GM21786 (cell line): Measurements from ENCODE around the gene LYZL2.
A peak's percentile ranks its signal among the peaks of the same experiment; 100 is the strongest.
"Not testable (repeated sequence)": the region's sequence is repeated elsewhere in the genome, so short reads cannot be mapped to it uniquely, and the experiment has no call there.

Experiments
- ATAC-seq: cut with Tn5 transposase; IDR thresholded peaks from one replicate; pipeline ENCODE4 v1.9.1; 2021; ENCODE audit not compliant: unreplicated experiment

LYZL2 gene

DNA sequence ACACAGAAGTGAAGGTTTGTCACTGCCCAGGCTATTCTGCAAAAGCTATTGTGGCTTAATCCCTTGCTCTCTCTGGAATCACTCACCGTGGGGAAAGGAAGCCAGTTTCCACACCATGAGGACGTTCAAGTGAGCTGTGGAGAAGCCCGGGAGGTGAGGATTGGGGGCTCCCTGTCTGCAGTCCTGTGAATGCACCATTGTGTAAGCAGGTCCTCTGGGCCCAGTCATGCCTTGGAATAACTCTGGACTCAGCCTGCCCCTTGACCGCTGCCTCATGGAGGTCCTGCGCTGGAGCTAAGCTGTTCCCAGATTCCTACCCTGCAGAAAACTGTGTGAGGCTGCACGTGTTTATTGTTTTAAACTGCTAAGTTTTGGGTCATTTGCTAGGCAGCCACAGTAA is 33.5 kb downstream of the LYZL2 start:
- ATAC-seq, result no peak

GRCh38 chr10:30594077-30594476 is 35.5 kb downstream of the LYZL2 start:
- ATAC-seq, result no peak

GRCh38 chr10:30592770-30593169 is 36.8 kb downstream of the LYZL2 start:
- ATAC-seq, result not testable (repeated sequence)

DNA sequence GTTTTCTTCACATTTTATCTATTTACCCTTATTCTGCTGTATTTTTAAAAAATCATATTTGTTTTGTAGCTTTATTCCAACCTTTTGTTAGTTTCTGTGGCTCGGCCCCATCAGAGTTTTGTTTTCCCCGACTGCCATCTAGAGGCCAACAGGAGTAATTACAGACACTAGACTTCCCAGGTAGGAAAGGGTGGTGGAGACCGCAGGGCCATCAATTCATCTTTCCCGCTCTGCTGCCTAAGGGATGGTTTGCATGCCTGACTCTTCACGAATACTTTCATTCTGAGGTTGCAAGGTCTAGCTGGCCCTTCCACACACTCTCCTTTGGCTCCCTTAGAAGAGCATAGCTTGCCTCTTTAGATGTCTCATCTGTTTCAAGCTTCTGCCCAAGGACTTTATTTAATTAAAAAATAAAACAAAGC is 38.3 kb downstream of the LYZL2 start:
- ATAC-seq, result no peak

DNA sequence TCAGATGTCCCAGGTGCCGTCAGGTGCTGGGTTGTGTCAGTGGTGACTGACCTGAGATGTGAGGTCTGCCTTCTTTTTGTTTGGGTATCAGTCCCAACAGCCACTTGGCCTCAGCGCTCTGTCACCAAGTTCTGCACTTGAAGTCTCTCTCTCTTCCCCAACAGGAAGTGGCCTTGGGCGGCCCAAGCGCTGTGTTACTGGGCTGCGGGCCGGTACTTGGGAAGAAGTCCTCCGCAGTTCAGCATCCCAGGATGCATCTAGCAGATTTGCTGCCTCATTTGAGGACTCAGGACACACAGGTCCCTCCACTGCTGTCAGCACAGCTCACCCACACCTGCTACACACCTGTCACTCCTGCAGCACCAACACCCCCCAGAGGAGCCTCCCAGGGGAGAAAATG is 40.1 kb downstream of the LYZL2 start:
- no peak for ATAC-seq

- peak; percentile 82 for ATAC-seq
These were observed 42.0 kb downstream of the LYZL2 start for GRCh38 chr10:30587522-30588031.

DNA sequence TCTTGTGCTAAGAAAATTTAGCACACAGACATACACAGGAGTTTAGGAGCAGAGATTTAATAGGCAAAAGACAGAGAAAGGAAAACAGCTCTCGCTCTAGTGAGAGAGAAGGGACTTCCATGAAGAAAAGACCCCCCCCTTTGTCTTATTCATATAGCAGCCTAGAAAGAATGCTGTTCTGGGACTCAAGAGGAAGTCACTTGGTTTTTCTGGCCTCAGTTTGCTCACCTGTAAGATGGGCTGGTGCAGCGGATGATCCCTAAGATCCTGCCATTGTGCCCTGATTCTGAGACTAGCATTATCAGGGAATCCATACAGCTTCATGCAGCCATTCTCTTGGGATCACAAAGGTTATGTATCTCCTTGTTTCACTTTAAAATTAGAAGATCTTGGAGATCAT is 42.7 kb downstream of the LYZL2 start:
- ATAC-seq, result no peak

- ATAC-seq, result peak; percentile 44
These were observed 45.7 kb downstream of the LYZL2 start for GRCh38 chr10:30583778-30584415.

- no peak for ATAC-seq
These were observed 47.7 kb downstream of the LYZL2 start for GRCh38 chr10:30581779-30582380.

DNA sequence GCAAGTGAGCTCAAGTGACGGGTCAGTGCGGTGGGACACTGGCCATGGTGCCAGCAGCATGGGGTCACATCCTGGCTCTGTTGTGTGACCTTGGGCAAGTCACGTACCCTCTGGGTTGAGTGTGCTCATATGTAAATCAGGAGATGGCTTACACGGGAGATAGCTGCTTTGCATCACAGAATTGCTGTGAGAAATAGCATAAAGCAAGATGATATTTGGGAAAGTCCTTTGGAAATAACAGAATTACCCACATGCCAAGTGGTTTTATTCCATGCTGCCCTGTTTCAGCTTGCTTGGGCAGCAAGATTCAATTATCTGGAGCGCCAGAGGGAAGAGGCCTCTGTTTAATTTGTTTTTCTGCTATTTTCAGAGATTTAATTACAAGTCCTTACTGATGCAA is 48.9 kb downstream of the LYZL2 start:
- no peak for ATAC-seq

- no peak for ATAC-seq
These were observed 49.3 kb downstream of the LYZL2 start for GRCh38 chr10:30580241-30580640.

GRCh38 chr10:30579574-30579973 is 50.0 kb downstream of the LYZL2 start:
- no peak for ATAC-seq

GRCh38 chr10:30577048-30577447 is 52.5 kb downstream of the LYZL2 start:
- ATAC-seq, result no peak

- ATAC-seq, result no peak
These were observed 52.9 kb downstream of the LYZL2 start for GRCh38 chr10:30576641-30577040.

DNA sequence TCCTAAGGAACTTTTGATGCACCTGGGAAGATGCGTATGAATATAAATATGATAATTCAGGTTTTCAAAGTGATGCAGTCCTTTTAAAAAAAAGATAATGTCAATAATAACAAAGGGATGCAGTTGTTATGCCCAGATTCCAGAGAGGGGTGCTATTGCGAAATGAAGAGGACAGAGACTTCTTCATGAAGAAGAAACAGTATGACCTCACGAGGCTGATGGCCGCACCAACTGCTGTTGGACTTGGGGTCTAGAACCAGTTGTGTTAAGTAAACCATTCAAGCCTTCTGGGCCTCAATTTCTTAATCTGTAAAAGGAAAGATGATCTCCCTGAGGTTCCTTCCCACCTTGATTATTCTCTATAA is 55.1 kb downstream of the LYZL2 start:
- ATAC-seq, result no peak

DNA sequence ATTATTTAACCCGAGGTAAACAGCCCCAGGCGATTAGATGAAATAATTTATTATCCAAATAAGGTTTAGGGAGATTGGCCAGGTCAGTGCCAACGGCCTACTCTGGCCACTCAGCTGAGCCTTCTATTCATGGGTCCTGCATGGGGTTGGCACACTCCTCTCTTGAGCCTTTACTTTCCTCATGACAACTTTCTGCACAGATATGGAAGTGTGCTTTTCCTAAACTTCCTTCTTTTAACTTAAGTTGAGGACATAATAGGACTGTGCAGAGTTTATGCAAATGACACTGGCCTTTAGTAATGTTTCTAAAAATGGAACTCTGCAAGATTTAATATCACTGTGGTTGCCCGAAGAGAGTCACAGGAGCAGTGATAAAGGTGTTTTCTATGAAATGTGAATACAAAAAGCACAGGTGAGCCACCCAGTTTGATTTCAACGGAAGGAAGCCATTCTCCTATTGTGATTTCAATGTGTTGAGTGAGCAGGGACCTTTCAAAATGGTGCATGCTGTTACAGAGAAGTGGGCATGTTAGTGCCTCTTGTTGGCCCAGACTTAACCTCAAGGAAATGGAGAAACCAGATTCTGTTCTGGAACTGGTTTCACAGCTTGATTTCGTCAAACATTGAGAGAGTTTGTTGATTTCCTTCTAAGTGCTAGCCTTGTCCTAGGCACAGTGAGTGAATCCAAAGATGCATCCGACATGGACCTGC is 55.7 kb downstream of the LYZL2 start:
- ATAC-seq, result no peak

- ATAC-seq, result no peak
These were observed 64.1 kb downstream of the LYZL2 start for GRCh38 chr10:30565449-30565848.

DNA sequence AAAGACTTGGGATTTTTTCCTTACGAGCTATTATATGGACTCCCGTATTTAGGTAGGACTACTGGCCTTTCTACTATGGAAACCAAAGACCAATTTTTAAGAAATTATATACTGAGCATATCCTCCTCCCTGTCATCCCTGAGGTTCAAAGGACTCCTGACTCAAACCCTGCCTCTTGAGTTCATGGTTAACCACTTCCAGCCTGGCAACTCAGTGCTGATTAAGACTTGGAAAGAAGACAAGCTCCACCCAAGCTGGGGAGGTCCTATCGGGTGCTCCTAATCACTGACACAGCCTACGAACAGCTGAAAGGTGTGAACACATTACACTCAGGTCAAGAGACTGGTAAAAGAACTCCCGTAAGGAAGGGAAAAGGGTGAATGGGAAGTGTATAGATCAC is 66.8 kb downstream of the LYZL2 start:
- no peak for ATAC-seq
